H1 (cell line): Measurements from ENCODE around the gene POTEF. TPM values are rescaled to one million over a fixed set of nuclear protein-coding genes. Genes with fewer than 3 reads are reported as not detected.
A peak's percentile ranks its signal among the peaks of the same experiment; 100 is the strongest.

Experiments used
- CTCF ChIA-PET: fragments of 300-600 bp; sonication (Branson Sonifier 250); formaldehyde crosslinking; loops from one replicate; lab custom pipeline; 2021; ENCODE audit not compliant: partially characterized antibody; lab: Charles Lee
- POLR2A ChIA-PET: fragments of 300-600 bp; sonication (Branson Sonifier 250); formaldehyde crosslinking; loops from one replicate; lab custom pipeline; 2021; ENCODE audit warnings: inconsistent platforms; ENCODE audit not compliant: partially characterized antibody; lab: Charles Lee
- DNase-seq, 2 experiments: peaks; one replicate each; pipeline versions ENCODE4 v3.0.0 to v3.0.0-alpha.2; 2010 to 2022; ENCODE audit warnings: low spot score in 2 of 2, low read depth in 1 of 2, mixed read lengths in 1 of 2
- FAIRE-seq: peaks from 2 replicates; lab custom pipeline; 2011; peaks lifted over from hg19 to GRCh38; lab: Jason Lieb, UNC
- H2AFZ ChIP-seq: 2 replicates; pipeline ENCODE4 v1.8.1; 2012; ENCODE audit warnings: low read length, inconsistent platforms
- H2AK5ac ChIP-seq: 2 replicates; pipeline ENCODE4 v1.6.1; 2013; ENCODE audit warnings: low read depth, low read length
- H2BK120ac ChIP-seq: replicated peaks from 2 replicates; pipeline ENCODE3; 2013; ENCODE audit warnings: low read depth, low read length, inconsistent platforms
- H2BK12ac ChIP-seq: 2 replicates; pipeline ENCODE4 v1.6.1; 2013; ENCODE audit warnings: low read depth, low read length
- H2BK15ac ChIP-seq: 2 replicates; pipeline ENCODE4 v1.6.1; 2013; ENCODE audit warnings: low read length
- H2BK20ac ChIP-seq: 2 replicates; pipeline ENCODE4 v1.6.1; 2013; ENCODE audit warnings: low read length
- H2BK5ac ChIP-seq: 2 replicates; pipeline ENCODE4 v1.6.1; 2013; ENCODE audit warnings: low read depth, low read length
- H3K14ac ChIP-seq: 2 replicates; pipeline ENCODE4 v1.6.1; 2013; ENCODE audit warnings: inconsistent platforms; ENCODE audit not compliant: insufficient read length
- H3K18ac ChIP-seq: 2 replicates; pipeline ENCODE4 v1.6.1; 2013; ENCODE audit warnings: low read length; ENCODE audit errors: extremely low read depth
- H3K23ac ChIP-seq: 2 replicates; pipeline ENCODE4 v1.6.1; 2013; ENCODE audit warnings: inconsistent platforms; ENCODE audit not compliant: insufficient read length
- H3K23me2 ChIP-seq: 2 replicates; pipeline ENCODE4 v1.6.1; 2013; ENCODE audit warnings: low read depth, low read length
- H3K27ac ChIP-seq: 2 replicates; pipeline ENCODE4 v1.6.1; 2011; ENCODE audit warnings: low read depth, low read length, inconsistent platforms
- H3K27me3 ChIP-seq, 4 experiments: replicated peaks in 1 of 4; 1 replicate in 1 of 4; 2 replicates in 3 of 4; pipeline versions ENCODE4 v1.6.1 to v1.8.1; 2011 to 2013; ENCODE audit warnings: low read length in 3 of 4, mild to moderate bottlenecking in 3 of 4, inconsistent platforms in 2 of 4, mixed read lengths in 2 of 4, moderate library complexity in 1 of 4; ENCODE audit not compliant: control insufficient read depth in 3 of 4, insufficient read depth in 3 of 4; ENCODE audit errors: extremely low read depth in 1 of 4
- H3K36me3 ChIP-seq, 4 experiments: 2 replicates each; pipeline versions ENCODE4 v1.6.1 to v1.8.1; 2011 to 2013; ENCODE audit warnings: mild to moderate bottlenecking in 4 of 4, low read length in 3 of 4, moderate library complexity in 2 of 4, control low read depth in 1 of 4, inconsistent platforms in 1 of 4; ENCODE audit not compliant: insufficient read depth in 4 of 4, control insufficient read depth in 2 of 4
- H3K4ac ChIP-seq: replicated peaks from 2 replicates; pipeline ENCODE3; 2013; ENCODE audit warnings: low read length, low read depth, mixed read lengths, inconsistent platforms; ENCODE audit not compliant: insufficient read length
- H3K4me1 ChIP-seq, 4 experiments: replicated peaks in 1 of 4; 1 replicate in 1 of 4; 2 replicates in 3 of 4; pipeline versions ENCODE4 v1.6.1 to v1.8.1; 2011 to 2013; ENCODE audit warnings: low read length in 3 of 4, inconsistent platforms in 2 of 4, mixed read lengths in 1 of 4; ENCODE audit not compliant: insufficient read depth in 4 of 4, control insufficient read depth in 3 of 4
- H3K4me2 ChIP-seq, 2 experiments: 2 replicates each; pipeline versions ENCODE4 v1.6.1 to v1.8.1; 2011 to 2013; ENCODE audit warnings: low read depth in 2 of 2, low read length in 2 of 2, control low read depth in 1 of 2, inconsistent platforms in 1 of 2, mild to moderate bottlenecking in 1 of 2; ENCODE audit not compliant: insufficient read depth in 1 of 2
- H3K4me3 ChIP-seq, 4 experiments: fragments of 200-600, 300-600 bp in 1 of 4; sonication (generic), shearing (Covaris generic), sonication (Bioruptor Twin) in 1 of 4; 2 replicates each; pipeline versions ENCODE4 v1.5.1 to v1.8.1; 2011 to 2016; ENCODE audit warnings: low read length in 4 of 4, low read depth in 3 of 4, control low read depth in 2 of 4, inconsistent platforms in 2 of 4, mild to moderate bottlenecking in 2 of 4, mixed read lengths in 1 of 4, moderate library complexity in 1 of 4; ENCODE audit not compliant: insufficient read depth in 2 of 4; ENCODE audit errors: extremely low read depth in 1 of 4
- H3K56ac ChIP-seq: replicated peaks from 2 replicates; pipeline ENCODE3; 2013; ENCODE audit warnings: low read depth, mild to moderate bottlenecking, mixed read lengths, low read length, inconsistent platforms; ENCODE audit not compliant: insufficient read length
- H3K79me1 ChIP-seq: 2 replicates; pipeline ENCODE4 v1.6.1; 2013; ENCODE audit warnings: low read depth, low read length, control low read depth
- H3K79me2 ChIP-seq, 2 experiments: 2 replicates each; pipeline versions ENCODE4 v1.6.1 to v1.8.1; 2012 to 2013; ENCODE audit warnings: low read length in 2 of 2, mild to moderate bottlenecking in 2 of 2, inconsistent platforms in 1 of 2; ENCODE audit not compliant: insufficient read depth in 2 of 2, control insufficient read depth in 1 of 2
- H3K9ac ChIP-seq, 4 experiments: replicated peaks in 1 of 4; 1 replicate in 1 of 4; 2 replicates in 3 of 4; pipeline versions ENCODE4 v1.6.1 to v1.8.1; 2011 to 2013; ENCODE audit warnings: low read depth in 3 of 4, low read length in 3 of 4, control low read depth in 2 of 4, mild to moderate bottlenecking in 2 of 4, moderate library complexity in 2 of 4, inconsistent platforms in 1 of 4; ENCODE audit errors: extremely low read depth in 1 of 4
- H3K9me3 ChIP-seq, 2 experiments: 2 replicates each; pipeline versions ENCODE4 v1.6.1 to v1.8.1; 2012 to 2013; ENCODE audit warnings: mild to moderate bottlenecking in 2 of 2, moderate library complexity in 2 of 2, control low read depth in 1 of 2, inconsistent platforms in 1 of 2, low read depth in 1 of 2, low read length in 1 of 2, mixed read lengths in 1 of 2; ENCODE audit not compliant: insufficient read depth in 2 of 2
- H4K20me1 ChIP-seq, 2 experiments: replicated peaks in 1 of 2; 2 replicates each; pipeline versions ENCODE3 to v1.8.1; 2011 to 2013; ENCODE audit warnings: inconsistent platforms in 2 of 2, low read length in 2 of 2, mild to moderate bottlenecking in 1 of 2; ENCODE audit not compliant: insufficient read depth in 2 of 2, control insufficient read depth in 1 of 2
- H4K5ac ChIP-seq: 2 replicates; pipeline ENCODE4 v1.6.1; 2013; ENCODE audit warnings: low read length, low read depth, mixed read lengths, inconsistent platforms; ENCODE audit not compliant: insufficient read length
- H4K8ac ChIP-seq: 2 replicates; pipeline ENCODE4 v1.8.0; 2013; ENCODE audit warnings: mild to moderate bottlenecking, moderate library complexity, low read length, inconsistent platforms; ENCODE audit not compliant: insufficient read depth; ENCODE audit errors: extremely low read depth
- H4K91ac ChIP-seq: replicated peaks from 2 replicates; pipeline ENCODE3; 2013; ENCODE audit warnings: low read length, mixed read lengths, inconsistent platforms; ENCODE audit not compliant: insufficient read length
- ATF2 ChIP-seq: IDR thresholded peaks from 2 replicates; pipeline ENCODE4 v1.6.1; 2012; ENCODE audit warnings: low read length, inconsistent platforms
- CEBPB ChIP-seq: IDR thresholded peaks from 2 replicates; pipeline ENCODE4 v1.6.1; 2012; ENCODE audit warnings: low read depth, low read length
- CHD1 ChIP-seq: IDR thresholded peaks from 2 replicates; pipeline ENCODE4 v1.6.1; 2012; ENCODE audit warnings: low read depth, low read length, improper control_type of control experiment
- GTF2F1 ChIP-seq: IDR thresholded peaks from 2 replicates; pipeline ENCODE4 v1.6.1; 2012; ENCODE audit warnings: low read depth, low read length, improper control_type of control experiment, borderline replicate concordance
- HDAC2 ChIP-seq, 2 experiments: fragments of 300-600 bp in 1 of 2; sonication (generic) in 1 of 2; IDR thresholded peaks; 2 replicates each; pipeline ENCODE4 v1.6.1; 2011 to 2012; ENCODE audit warnings: low read depth in 2 of 2, low read length in 2 of 2, mild to moderate bottlenecking in 2 of 2, moderate library complexity in 2 of 2, borderline replicate concordance in 1 of 2, inconsistent platforms in 1 of 2
- HDAC6 ChIP-seq: IDR thresholded peaks from one replicate; pipeline ENCODE4 v1.7.1; 2012; ENCODE audit warnings: low read depth, mild to moderate bottlenecking, inconsistent platforms, low read length, moderate library complexity
- PHF8 ChIP-seq: fragments of 200-600 bp; sonication (generic); conservative IDR thresholded peaks from 2 replicates; pipeline ENCODE4 v1.7.1; 2012; ENCODE audit warnings: low read depth, mild to moderate bottlenecking, inconsistent platforms, low read length, moderate library complexity
- POLR2A ChIP-seq, 2 experiments: IDR thresholded peaks; 1 replicate in 1 of 2; 2 replicates in 1 of 2; pipeline ENCODE4 v1.6.1; 2011; ENCODE audit warnings: low read depth in 2 of 2, low read length in 2 of 2, mild to moderate bottlenecking in 2 of 2; ENCODE audit errors: control extremely low read depth in 1 of 2
- POLR2AphosphoS5 ChIP-seq: IDR thresholded peaks from 2 replicates; pipeline ENCODE4 v1.6.1; 2011; ENCODE audit warnings: low read depth, low read length
- SP2 ChIP-seq: IDR thresholded peaks from 2 replicates; pipeline ENCODE4 v1.6.1; 2012; ENCODE audit warnings: mild to moderate bottlenecking, low read length, inconsistent platforms
- WGBS, 2 experiments: shearing (Covaris generic) in 1 of 2; methylation state at CpG; one replicate each; pipeline versions ENCODE4 v1.1.6 to v1.1.7; 2013 to 2015; ENCODE audit warnings: low lambda C conversion rate in 2 of 2, mixed read lengths in 2 of 2, inconsistent platforms in 1 of 2, low coverage in 1 of 2, missing lambda C conversion rate in 1 of 2; ENCODE audit not compliant: insufficient replicate concordance in 2 of 2, insufficient coverage in 1 of 2, insufficient read length in 1 of 2; ENCODE audit errors: extremely low coverage in 1 of 2, missing lambda C conversion rate in 1 of 2; 5-methylcytosine and 5-hydroxymethylcytosine counted together
- polyA plus RNA-seq, 7 experiments: library from polyadenylated mRNA; depleted of rRNA in 3 of 7; stranded (reverse) in 5 of 7; unstranded in 2 of 7; fragments of >200 nt in 5 of 7; fragments of 200-250 nt in 2 of 7; gene quantifications; 1 replicate in 5 of 7; 2 replicates in 1 of 7; 4 replicates in 1 of 7; pipeline versions ENCODE4 v1.2.1 to v1.2.3, GENCODE V29; 2011 to 2013; ENCODE audit warnings: missing spikeins in 2 of 7, mixed read lengths in 2 of 7
- total RNA-seq: library from RNA; stranded (reverse); fragmentation: NEBNext Ultra II Directional; extraction: Animal tissue kit (Norgen Biotek cat#: 25700); gene quantifications from 2 replicates; pipeline ENCODE4 v1.2.1, GENCODE V29; 2021

POTEF gene
- total and polyA plus RNA-seq, 2 of the 8 experiments (the other 6 are each of a cell fraction or from before 2014, with no cell fraction given): 0.24 to 0.36 TPM

GRCh38 chr2:130150181-130151144 is 21.4 kb upstream of the POTEF start:
- Histone ChIP-seq H3K79me1 (no peaks in the 10 kb centered on the region), H2BK20ac (no peak overlapping the region), H4K5ac (no peak overlapping the region), H3K4me2 (no peak overlapping the region), H2BK12ac (no peak overlapping the region), H3K9ac (no peak overlapping the region), H3K4me1 (no peaks in the 10 kb centered on the region), H3K4ac (no peak overlapping the region), H3K27ac (no peak overlapping the region), H2BK15ac (no peak overlapping the region), H3K56ac (no peak overlapping the region), H3K9me3 (no peaks in the 10 kb centered on the region), H2BK5ac (no peak overlapping the region), H4K20me1 (no peaks in the 10 kb centered on the region), H2AK5ac (no peak overlapping the region), H3K79me2 (no peaks in the 10 kb centered on the region), H2AFZ (no peak overlapping the region), H2BK120ac (no peak overlapping the region), H3K36me3 (peaks cover 3 to 32% (median 14%) of the 10 kb centered on the region in 4 experiments; a peak in 5 of 8 replicates), H3K23ac (no peak overlapping the region), H3K27me3 (no peaks in the 10 kb centered on the region), H3K4me3 (no peak overlapping the region), H3K23me2 (no peaks in the 10 kb centered on the region), H4K91ac (no peak overlapping the region), H3K18ac (no peak overlapping the region), H3K14ac (no peak overlapping the region), H4K8ac (no peak overlapping the region)
- no peak for FAIRE-seq
- WGBS, 2 experiments: 89% methylated on average over 22 of the region's 23 CpGs; no CpG with 5 or more reads in 1 of the 2 experiments
- ChIA-PET POLR2A (interaction anchor here (1.0 to 1.2 kb wide), 2 partner anchors 19 to 27 kb away, joined by 3 to 4 read pairs; no protein-coding TSS in a partner anchor), CTCF (no interaction called here)
- DNase-seq: peak in 1 of 2 experiments; percentile 50
- TF ChIP-seq ATF2: no peak
- no peak for TF ChIP-seq HDAC6
- no peak for TF ChIP-seq POLR2A (IDR thresholded peaks at IDR 0.05; ENCODE audit: control extremely low read depth in 1 of 2, low read depth in 2 of 2, low read length in 2 of 2)
- no peak for TF ChIP-seq CHD1
- TF ChIP-seq CEBPB: no peak
- no peak for TF ChIP-seq SP2
- no peak for TF ChIP-seq POLR2AphosphoS5
- no peak for TF ChIP-seq HDAC2 (IDR thresholded peaks at IDR 0.05; ENCODE audit: borderline replicate concordance in 1 of 2, low read depth in 2 of 2, low read length in 2 of 2)
- TF ChIP-seq GTF2F1: no peak
- no peak for TF ChIP-seq PHF8
